Activated CD4-positive, alpha-beta T cell treated with anti-CD3 and anti-CD28 coated beads, Interleukin-10, Interleukin-2, amounts not matched to agents 100 ng/mL and 50 ng/mL, durations not matched to agents 16 hours and 8 hours (primary cell): Measurements from ENCODE around the gene OCEL1.
"Not testable (repeated sequence)": the region's sequence is repeated elsewhere in the genome, so short reads cannot be mapped to it uniquely, and the experiment has no call there.

Source experiments
- DNase-seq: peaks from one replicate; pipeline ENCODE4 v3.0.0-alpha.2; 2020

Gene OCEL1

DNA sequence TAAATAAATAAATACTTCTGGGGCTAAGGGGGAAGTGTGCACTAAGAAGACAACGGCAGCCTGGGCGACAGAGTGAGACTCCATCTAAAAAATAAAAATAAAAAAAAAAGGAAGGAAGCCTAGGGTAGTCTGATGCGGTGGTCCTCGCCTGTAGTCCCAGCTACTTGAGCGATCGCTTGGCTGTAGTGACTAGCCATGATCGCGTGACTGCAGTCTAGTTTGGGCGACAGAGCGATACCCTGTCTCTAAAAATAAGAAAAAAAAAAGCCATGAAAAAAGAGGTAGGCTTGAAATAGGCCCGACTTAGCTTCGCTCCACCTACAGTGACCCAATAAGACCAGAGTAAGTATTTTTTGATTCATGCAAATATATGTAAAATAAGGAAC is 40.6 kb downstream of the OCEL1 start:
- DNase-seq, result no peak

DNA sequence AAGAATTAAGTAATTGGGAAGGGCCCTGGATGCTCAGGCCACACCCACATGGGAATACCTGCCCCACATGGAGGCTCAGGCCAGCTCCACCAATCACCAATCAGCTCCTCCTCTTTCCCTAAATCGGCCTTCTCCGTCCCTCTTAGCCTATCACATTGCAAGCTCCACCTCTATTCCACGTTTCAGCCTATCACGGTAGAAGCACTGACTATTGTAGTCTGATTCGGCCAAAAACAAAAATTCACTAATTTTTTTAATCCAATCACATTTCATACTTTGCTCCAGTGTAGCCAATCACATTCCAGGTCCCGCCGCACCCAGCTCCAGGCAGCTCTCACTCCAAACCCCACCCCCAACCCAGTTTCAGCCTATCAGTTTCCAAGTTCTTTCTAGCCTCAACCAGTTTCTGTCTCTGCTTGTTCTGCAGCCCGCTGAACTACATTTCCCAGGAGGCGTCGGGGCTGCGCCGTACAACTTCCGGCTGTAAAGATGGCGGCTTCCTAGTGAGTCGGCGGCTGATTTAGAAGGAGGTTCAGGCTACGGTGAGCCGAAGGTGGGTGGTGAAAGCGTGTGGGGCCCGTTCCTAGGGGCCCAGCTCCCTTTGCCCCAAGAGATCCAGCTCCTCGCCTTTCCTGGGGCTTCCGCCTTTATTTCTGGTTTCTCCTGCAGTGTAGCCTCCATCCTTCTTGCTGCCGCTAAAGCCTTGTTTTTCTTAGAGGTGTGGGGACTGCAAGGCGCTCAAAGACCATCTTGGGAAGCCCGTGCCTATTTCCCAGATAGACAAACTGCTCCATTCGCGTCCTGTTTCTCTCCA is 41.2 kb downstream of the OCEL1 start, which contains the start of gene BABAM1:
BABAM1 (plus strand) TSS at position 469 of the 814 bp plus-strand sequence. CDS start 1,364 bp downstream, outside the sequence.
- DNase-seq, result peak; percentile 99

DNA sequence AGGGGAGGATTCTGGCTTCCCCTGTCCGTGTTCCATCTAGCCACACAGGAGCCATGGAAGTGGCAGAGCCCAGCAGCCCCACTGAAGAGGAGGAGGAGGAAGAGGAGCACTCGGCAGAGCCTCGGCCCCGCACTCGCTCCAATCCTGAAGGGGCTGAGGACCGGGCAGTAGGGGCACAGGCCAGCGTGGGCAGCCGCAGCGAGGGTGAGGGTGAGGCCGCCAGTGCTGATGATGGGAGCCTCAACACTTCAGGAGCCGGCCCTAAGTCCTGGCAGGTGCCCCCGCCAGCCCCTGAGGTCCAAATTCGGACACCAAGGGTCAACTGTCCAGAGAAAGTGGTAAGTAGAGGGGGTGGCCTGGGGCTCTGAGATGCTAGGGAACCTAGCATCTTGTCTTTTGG is 42.7 kb downstream of the OCEL1 start:
- DNase-seq, result no peak

DNA sequence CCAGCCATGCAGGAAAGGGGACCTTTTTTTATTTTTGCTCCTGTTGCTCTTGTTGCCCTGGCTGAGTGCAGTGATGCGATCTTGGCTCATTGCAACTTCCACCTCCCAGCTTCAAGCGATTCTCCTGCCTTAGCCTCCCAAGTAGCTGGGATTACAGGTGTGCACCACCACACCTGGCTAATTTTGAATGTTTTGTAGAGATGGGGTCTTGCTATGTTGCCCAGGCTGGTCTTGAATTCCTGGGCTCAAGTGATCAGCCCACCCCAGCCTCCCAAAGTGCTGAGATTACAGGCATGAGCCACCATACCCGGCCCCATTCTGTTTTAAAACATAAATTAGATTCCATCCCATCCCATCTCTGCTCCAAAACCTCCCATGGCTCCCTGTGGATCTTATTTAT is 48.9 kb downstream of the OCEL1 start:
- not testable (repeated sequence) for DNase-seq

DNA sequence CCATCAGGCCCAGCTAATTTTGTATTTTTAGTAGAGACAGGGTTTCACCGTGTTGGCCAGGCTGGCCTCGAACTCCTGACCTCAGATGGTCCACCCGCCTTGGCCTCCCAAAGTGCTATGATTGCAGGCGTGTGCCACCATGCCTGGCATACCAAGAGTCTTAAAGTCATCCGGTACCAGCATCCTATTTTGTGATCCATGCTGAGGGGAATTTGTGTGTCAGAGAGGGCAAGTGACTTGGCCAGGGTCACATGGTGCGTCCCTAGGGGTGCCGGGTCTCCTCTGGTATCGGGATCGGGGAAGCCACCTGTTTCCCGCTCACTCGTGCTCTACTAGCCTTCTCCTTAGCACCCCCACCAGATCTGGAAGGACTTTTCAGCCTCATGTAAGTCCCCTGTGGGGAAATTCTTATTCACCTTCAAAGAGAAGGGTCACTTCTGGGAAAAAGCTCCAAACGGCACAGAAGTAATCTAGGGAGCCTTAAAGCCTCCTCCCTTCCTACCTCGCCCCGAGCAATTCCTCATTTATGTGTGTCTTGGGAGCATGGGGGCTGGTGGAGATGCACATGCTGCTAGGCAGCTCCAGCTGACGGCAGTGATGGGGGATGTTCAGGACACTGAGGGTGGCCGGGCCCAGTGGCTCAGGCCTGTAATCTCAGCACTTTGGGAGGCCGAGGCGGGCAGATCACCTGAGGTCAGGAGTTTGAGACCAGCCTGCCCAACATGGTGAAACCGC is 49.6 kb downstream of the OCEL1 start:
- no peak for DNase-seq
